HG03060 (cell line): ENCODE data around the gene ATP9B.

Experiments used
- ATAC-seq: cut with Tn5 transposase; IDR thresholded peaks from one replicate; pipeline ENCODE4 v1.9.1; 2021; ENCODE audit warnings: low read depth, moderate number of reproducible peaks; ENCODE audit not compliant: unreplicated experiment

ATP9B gene

GRCh38 chr18:79195716-79196683 is 126.8 kb downstream of the ATP9B start:
- ATAC-seq, result no peak

- ATAC-seq, result no peak
Measured at GRCh38 chr18:79197531-79197930, 128.3 kb downstream of the ATP9B start.

GRCh38 chr18:79199691-79200374 is 130.6 kb downstream of the ATP9B start:
- ATAC-seq, result no peak

GRCh38 chr18:79200546-79201268 is 131.5 kb downstream of the ATP9B start:
- no peak for ATAC-seq

- ATAC-seq, result no peak
Measured at GRCh38 chr18:79203017-79203605, 133.9 kb downstream of the ATP9B start.

- no peak for ATAC-seq
Measured at GRCh38 chr18:79204889-79205807, 136.0 kb downstream of the ATP9B start.

GRCh38 chr18:79206444-79206843 is 137.2 kb downstream of the ATP9B start:
- ATAC-seq, result no peak

- ATAC-seq, result no peak
Measured at GRCh38 chr18:79208906-79209305, 139.7 kb downstream of the ATP9B start.

GRCh38 chr18:79210002-79210910 is 141.1 kb downstream of the ATP9B start:
- ATAC-seq, result no peak

- no peak for ATAC-seq
Measured at GRCh38 chr18:79211844-79212243, 142.7 kb downstream of the ATP9B start.

GRCh38 chr18:79214056-79214455 is 144.9 kb downstream of the ATP9B start:
- ATAC-seq, result no peak

GRCh38 chr18:79216176-79216575 is 147.0 kb downstream of the ATP9B start:
- ATAC-seq, result no peak

GRCh38 chr18:79217979-79218604 is 148.9 kb downstream of the ATP9B start:
- ATAC-seq, result no peak

GRCh38 chr18:79218605-79219190 is 149.5 kb downstream of the ATP9B start:
- no peak for ATAC-seq

GRCh38 chr18:79221136-79221535 is 151.9 kb downstream of the ATP9B start:
- no peak for ATAC-seq

- ATAC-seq, result no peak
Measured at GRCh38 chr18:79222790-79223189, 153.6 kb downstream of the ATP9B start.

GRCh38 chr18:79223431-79223830 is 154.2 kb downstream of the ATP9B start:
- no peak for ATAC-seq

GRCh38 chr18:79224381-79224780 is 155.2 kb downstream of the ATP9B start:
- ATAC-seq, result no peak
